Measurements from ENCODE around the gene MYH7.
A peak's percentile ranks its signal among the peaks of the same experiment; 100 is the strongest.
"Not testable (repeated sequence)": the region's sequence is repeated elsewhere in the genome, so short reads cannot be mapped to it uniquely, and the experiment has no call there.

The MYH7 gene

DNA sequence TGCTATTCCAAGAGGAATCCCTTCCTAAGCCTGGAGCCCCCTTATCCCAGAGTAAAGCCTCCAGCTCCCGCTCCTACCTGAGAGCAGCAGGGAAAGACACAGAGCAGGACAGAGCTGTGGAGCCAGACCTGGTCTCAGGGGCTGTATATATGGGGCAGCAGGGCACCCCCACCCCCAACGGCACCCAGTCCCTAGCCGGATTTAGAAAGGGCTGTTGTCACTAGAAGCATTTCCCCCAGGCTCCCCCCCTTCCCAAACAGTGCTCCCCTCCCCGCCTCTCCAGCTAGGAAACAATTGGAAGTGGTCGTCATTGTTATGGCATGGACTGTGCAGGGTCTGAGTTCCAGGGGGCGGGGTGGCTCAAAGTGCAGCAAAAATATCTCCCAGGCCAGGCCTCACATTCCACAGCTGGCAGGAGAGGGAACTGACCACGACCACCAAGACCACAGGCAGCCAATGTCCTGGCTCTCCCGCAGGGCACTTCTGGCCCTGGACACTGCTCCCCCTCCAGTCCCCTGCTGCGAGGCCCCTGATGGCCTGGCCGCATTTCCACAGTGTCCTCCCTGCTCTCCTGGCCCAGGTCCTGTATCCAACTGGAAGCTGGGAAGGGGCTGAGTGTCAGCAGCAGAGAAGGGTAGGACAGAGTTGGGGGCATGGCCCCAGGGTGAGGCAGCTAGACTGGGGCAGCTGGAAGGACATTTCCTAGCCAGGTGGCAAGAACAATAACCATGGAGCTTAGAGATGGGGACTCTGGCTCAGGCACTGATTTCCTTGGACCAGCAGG, at the start of gene MYH7:
Gene MYH7 (minus strand): TSS at position 118 of the 784 bp plus-strand sequence. CDS start 1,928 bp downstream, outside the sequence.
- no peak for DNase-seq (ENCODE audit: low read depth in 2 of 2)

- DNase-seq (ENCODE audit: low read depth in 2 of 2), result no peak
Observed at GRCh38 chr14:23483236-23483854, 47.9 kb upstream of the MYH7 start.

DNA sequence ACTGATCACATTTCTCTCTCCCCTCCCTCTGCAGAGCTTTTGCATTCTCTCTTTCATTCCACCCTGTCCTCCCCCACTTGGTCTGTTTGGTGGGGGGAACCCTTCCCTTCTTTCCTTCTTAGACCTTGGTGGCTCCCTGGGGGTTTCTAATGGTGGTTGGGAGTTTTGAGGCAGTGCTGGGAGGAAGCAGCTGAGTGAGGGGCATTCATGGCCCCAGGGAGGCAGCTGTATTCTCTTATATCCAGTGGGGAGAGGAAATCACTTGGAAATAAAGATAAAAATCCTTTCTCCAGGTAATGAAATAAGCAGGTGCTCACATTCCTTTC, 47.3 kb upstream of the MYH7 start:
- no peak for DNase-seq (ENCODE audit: low read depth in 2 of 2)

DNA sequence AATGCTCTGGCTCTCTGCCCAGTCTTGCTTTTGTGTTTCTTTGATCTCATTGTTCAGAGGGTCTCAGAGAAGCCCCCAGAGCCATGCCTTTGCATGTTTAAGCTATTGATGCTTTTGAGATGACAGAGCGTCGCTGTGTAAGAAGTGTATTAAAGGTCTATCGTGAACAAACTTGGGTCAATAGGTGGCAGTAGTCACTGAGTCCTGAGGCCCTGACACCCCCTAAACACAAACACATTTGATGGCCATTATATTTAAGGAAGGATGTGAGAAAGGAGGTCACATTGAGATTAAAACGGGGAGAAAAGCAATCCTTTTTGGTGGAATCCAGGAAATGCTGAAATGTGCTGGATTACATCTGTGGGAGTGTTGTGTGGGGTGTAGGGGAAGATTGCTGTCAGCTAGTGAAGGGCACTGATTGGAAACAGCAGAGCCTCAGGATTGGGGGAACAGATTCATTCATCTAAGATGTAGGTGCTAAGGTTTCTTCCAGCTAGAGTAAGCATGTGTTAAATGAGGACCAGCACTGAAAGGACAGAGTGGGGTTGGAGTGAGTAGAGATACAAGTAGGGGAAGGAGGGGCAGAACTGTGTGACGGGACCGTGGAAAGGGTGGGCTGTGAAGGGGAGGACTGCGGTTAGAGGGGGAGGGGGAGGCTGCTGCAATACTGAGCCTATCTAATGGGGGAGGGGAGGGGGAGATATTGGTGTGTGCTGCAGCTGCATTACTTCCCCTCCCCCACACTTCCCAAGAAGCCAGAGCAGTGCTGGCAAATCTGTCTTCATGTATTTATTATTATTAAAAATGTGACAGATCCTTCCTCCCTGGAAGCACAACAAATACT, 46.7 kb upstream of the MYH7 start:
- no peak for DNase-seq (ENCODE audit: low read depth in 2 of 2)

GRCh38 chr14:23481362-23481970, 46.0 kb upstream of the MYH7 start:
- no peak for DNase-seq (ENCODE audit: low read depth in 2 of 2)

- peak; percentile 16 to 38 for DNase-seq (ENCODE audit: low read depth in 2 of 2)
Observed at GRCh38 chr14:23478109-23478759, 42.8 kb upstream of the MYH7 start.

DNA sequence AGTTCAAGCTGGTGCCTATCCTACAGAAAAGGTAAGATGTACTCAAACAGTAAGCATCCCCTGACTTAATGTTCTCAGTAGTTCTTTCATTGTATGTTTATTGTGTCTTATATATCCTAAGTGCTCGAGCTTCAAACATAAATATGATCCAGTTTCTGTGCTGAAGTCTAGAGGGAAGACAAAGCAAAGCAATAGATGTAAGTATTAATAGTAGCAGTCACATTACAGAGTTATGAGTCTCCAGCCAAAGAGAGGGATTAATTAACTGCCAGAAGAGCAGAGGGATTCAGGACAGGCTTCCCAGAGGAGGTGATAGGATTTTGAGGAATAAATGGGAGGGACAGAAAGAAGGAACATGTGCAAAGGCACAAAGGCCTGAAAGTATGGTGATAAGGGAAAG, 35.5 kb upstream of the MYH7 start:
- no peak for DNase-seq (ENCODE audit: low read depth in 2 of 2)

DNA sequence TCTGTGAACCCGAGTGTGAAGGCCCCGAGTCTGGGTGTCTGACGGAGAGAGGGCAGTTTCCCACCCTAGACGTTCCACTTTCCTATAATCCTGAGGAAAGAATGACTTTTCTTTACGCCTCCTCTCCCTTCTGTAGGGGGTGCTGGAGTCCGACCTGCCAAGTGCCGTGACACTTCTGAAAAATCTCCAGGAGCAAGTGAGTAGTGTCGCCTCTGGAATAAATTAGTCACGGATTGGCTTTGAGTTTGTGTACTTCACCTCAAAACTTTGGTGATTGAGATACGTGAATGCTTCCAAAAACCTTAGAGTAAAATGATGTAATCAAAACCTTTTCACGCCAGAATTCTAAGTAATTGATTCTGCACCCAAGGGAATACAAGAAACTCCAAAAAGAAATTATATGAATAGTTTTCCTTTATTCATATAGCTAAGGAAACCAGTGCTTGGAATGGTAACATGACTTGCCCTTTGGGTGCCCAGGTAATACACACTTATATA, 34.5 kb upstream of the MYH7 start:
- peak in 1 of 2 donors; percentile 16 for DNase-seq (ENCODE audit: low read depth in 2 of 2)

DNA sequence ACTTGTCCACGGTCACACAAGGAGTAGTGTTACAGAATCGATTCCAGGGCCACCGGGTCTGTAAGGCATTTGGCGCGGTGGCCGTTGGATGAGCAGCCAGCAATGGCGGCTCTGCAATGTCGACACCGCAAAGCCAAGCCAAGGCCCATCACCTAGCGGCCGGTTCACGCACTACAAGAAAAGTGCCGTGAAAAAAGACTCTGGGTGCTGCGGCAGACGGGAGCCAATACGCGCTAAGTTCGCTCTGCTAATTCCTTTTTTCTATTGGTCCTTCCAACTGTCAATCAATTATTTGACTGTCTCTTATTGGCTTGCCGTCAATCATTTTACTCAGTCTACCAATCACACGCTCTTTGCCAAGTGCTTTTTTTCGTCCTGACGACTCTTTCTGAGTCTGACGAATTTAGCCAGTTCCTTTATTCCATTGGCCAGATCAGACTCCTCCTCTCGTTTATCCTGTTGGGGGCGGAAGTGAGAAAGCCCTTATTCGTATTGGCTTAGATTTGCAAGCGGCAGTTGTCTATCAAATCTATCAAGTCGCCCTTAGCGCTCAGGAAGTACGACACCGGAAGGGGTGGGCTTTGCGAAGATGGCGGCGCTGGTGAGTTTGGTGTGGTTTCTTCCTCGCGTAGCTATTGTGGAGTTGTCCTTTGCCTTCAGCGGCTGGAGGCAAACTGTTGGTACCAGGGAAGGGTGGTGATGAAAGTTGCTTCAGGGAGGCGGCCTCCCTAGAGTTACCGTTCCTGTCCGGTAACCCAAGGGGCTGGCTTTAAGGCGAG, 33.9 kb upstream of the MYH7 start, which contains the start of gene NGDN:
Gene NGDN (plus strand): TSS at position 577 of the 779 bp plus-strand sequence. CDS start 13 bp downstream, at position 590.
- peak; percentile 82 to 93 for DNase-seq (ENCODE audit: low read depth in 2 of 2)

DNA sequence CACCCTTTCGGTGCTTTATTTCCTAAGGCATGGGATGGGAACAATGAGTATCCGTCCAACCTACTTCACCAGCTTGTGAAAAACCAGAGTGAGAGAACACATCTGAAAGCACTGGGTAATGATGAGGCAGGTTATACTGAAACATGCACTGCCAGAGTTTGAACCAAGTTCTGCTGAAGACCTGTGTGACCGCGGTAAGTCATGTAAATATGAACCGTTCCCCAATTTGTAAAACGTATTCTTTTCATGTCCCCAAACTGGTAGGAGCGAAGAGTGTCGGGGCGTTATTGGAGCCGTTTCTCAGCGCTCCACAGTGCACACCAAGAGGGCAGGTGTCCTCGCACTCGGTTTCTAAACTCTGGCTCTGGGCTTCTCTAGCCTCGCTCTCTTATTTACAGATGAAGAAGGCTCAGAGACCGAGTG, 33.3 kb upstream of the MYH7 start:
- no peak for DNase-seq (ENCODE audit: low read depth in 2 of 2)

GRCh38 chr14:23465261-23465660, 29.8 kb upstream of the MYH7 start:
- no peak for DNase-seq (ENCODE audit: low read depth in 2 of 2)

- DNase-seq (ENCODE audit: low read depth in 2 of 2), result no peak
Observed at GRCh38 chr14:23464700-23465099, 29.2 kb upstream of the MYH7 start.

- DNase-seq (ENCODE audit: low read depth in 2 of 2), result no peak
Observed at GRCh38 chr14:23460960-23461359, 25.5 kb upstream of the MYH7 start.

- DNase-seq (ENCODE audit: low read depth in 2 of 2), result no peak
Observed at GRCh38 chr14:23457587-23458445, 22.4 kb upstream of the MYH7 start.

- not testable (repeated sequence) for DNase-seq (ENCODE audit: low read depth in 2 of 2)
Observed at GRCh38 chr14:23456883-23457586, 21.6 kb upstream of the MYH7 start.

- DNase-seq (ENCODE audit: low read depth in 2 of 2), result no peak
Observed at GRCh38 chr14:23454445-23454856, 19.0 kb upstream of the MYH7 start.

DNA sequence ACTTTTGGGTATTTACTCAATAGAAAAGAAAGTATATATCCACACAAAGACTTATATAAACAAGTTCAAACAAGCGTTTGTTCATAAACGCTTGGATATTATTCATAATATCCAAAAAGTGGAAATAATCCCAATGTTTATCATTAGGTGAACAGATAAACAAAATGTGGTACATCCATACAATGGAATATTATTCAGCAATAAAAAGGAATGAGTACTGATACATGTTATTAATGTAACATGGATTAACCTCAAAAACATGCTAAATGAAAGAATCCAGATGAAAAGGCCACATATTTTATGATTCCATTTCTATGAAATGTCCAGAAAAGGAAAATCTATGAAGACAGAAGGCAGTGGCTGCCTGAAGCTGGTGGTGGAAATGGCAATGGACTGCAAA, 16.8 kb upstream of the MYH7 start:
- DNase-seq (ENCODE audit: low read depth in 2 of 2), result no peak

DNA sequence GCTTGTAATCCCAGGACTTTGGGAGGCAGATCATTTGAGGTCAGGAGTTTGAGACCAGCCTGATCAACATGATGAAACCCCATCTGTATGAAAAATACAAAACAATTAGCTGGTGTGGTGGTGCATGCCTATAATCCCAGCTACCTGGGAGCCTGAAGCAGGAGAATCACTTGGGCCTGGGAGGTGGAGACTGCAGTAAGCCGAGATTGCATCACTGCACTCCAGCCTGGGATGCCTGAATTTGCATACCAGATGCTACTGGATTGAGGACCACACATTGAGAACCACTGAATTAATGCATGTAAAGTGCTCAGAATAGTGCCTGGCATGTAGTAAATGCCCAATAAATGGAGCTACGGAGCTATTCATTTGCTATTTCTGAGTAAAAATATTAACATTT, 14.9 kb upstream of the MYH7 start:
- no peak for DNase-seq (ENCODE audit: low read depth in 2 of 2)

- DNase-seq (ENCODE audit: low read depth in 2 of 2), result no peak
Observed at GRCh38 chr14:23449314-23449713, 13.9 kb upstream of the MYH7 start.

All from stimulated activated CD8-positive, alpha-beta memory T cell treated with anti-CD3 and anti-CD28 coated beads, Interleukin-7, amount 100 ng/mL, for 4 hours (primary cell).